Ascending aorta (tissue), 2 donors: ENCODE results near the gene ZNF423. TPM values are rescaled to one million over a fixed set of nuclear protein-coding genes. Genes with fewer than 3 reads are reported as not detected.

Source experiments
- DNase-seq, 2 donors: peaks; one replicate each; pipeline ENCODE4 v3.0.0-alpha.2; 2019; ENCODE audit warnings: low spot score in 2 of 2
- H3K27ac ChIP-seq, 2 donors: fragments of 200-600 bp; sonication (generic); one replicate each; pipeline ENCODE4 v1.5.1; 2016 to 2017; ENCODE audit warnings: mild to moderate bottlenecking in 1 of 2
- H3K27me3 ChIP-seq: fragments of 200-600 bp; sonication (generic); one replicate; pipeline ENCODE4 v1.5.1; 2017
- H3K36me3 ChIP-seq, 2 donors: fragments of 200-600 bp; sonication (generic); one replicate each; pipeline ENCODE4 v1.5.1; 2016
- H3K4me1 ChIP-seq, 2 donors: fragments of 200-600 bp; sonication (generic); one replicate each; pipeline ENCODE4 v1.5.1; 2016 to 2017; ENCODE audit warnings: mild to moderate bottlenecking in 1 of 2
- H3K4me3 ChIP-seq, 2 donors: fragments of 200-600 bp; sonication (generic); one replicate each; pipeline ENCODE4 v1.5.1; 2016 to 2017; ENCODE audit warnings: mild to moderate bottlenecking in 1 of 2
- H3K9me3 ChIP-seq, 2 donors: fragments of 200-600 bp; sonication (generic); one replicate each; pipeline ENCODE4 v1.5.1; 2016
- intact Hi-C: fragments of 100-400 bp; cut with DNase I; formaldehyde crosslinking; loops from one replicate; pipeline ENCODE4 v1.15.1; 2023
- total RNA-seq: library from RNA; depleted of rRNA; stranded (reverse); fragments of >200 nt; gene quantifications from one replicate; pipeline ENCODE4 v1.1.0, GENCODE V29; 2016
- TF ChIP-seq, protein P1 (sequence below), 3 experiments: fragments of 200-600 bp in 2 of 3; fragments of 450-650 bp in 1 of 3; sonication (generic) in 2 of 3; IDR thresholded peaks; one replicate each; pipeline ENCODE4 v1.5.1; 2016 to 2019; ENCODE audit warnings: antibody characterized with exemption in 3 of 3, mild to moderate bottlenecking in 1 of 3, moderate library complexity in 1 of 3

The ZNF423 gene
- total RNA-seq, 1 donor from 2014 or later, result 42.9 TPM

DNA sequence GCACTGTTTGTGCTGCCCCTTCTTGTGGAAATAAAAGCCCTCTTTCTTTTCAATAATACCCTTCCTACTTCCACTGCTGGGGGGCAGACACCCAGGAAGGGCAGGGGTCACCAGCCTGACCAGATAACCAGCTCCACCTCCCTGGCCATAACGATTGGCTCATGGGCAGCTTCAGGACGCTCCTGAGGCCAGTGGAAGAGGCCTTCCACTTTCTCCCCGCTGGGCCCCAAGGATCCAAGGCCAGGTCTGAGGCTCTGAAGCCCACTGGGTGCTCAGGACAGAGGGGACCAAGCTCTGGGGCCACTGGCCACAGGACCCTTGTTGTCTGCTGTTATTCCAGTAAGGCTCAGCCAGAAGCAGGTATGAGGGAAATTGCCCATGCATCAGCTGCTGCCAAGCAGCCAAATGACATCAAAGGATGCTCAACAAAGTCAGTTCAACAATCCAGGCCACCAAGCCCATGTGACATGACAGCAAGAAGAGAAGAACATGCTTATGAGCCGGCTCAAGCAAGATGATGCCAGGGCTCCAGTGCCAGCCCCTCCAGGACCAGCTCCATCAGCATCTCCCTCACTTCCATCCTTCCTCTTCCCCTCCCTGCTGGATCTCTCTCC lies 238.8 kb downstream of the ZNF423 start:
- TF ChIP-seq, protein P1, sequence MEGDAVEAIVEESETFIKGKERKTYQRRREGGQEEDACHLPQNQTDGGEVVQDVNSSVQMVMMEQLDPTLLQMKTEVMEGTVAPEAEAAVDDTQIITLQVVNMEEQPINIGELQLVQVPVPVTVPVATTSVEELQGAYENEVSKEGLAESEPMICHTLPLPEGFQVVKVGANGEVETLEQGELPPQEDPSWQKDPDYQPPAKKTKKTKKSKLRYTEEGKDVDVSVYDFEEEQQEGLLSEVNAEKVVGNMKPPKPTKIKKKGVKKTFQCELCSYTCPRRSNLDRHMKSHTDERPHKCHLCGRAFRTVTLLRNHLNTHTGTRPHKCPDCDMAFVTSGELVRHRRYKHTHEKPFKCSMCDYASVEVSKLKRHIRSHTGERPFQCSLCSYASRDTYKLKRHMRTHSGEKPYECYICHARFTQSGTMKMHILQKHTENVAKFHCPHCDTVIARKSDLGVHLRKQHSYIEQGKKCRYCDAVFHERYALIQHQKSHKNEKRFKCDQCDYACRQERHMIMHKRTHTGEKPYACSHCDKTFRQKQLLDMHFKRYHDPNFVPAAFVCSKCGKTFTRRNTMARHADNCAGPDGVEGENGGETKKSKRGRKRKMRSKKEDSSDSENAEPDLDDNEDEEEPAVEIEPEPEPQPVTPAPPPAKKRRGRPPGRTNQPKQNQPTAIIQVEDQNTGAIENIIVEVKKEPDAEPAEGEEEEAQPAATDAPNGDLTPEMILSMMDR (IDR thresholded peaks at IDR 0.05), result no peak
- DNase-seq, result peak in 1 of 2 donors; percentile 46
- intact Hi-C loops, result no loop called here
- Histone ChIP-seq H3K27me3 (no peaks in the 10 kb centered on the region), H3K27ac (no peak overlapping the region), H3K9me3 (no peaks in the 10 kb centered on the region), H3K36me3 (no peaks in the 10 kb centered on the region), H3K4me3 (no peak overlapping the region), H3K4me1 (peaks cover 7 to 26% of the 10 kb centered on the region in 2 donors)

DNA sequence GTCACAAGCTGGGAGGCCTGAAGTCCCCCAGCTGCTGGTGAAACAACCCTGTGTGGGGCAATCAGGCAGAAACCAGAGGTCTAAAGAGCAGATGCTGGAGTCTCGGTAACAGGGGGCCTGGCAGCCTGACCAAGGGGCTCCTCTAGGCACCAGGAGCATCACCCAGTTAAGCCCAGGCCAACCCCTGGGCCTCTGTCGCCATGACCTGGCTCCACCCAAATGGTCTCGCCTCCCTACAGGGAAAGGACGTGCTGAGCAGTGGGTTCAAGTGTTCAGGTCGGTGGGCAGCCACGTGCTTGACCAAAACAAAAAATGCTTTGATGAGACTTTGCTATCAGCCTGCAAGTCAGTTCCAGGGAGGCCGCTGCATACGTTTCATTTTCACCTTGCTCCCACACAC lies 240.3 kb downstream of the ZNF423 start:
- H3K9me3 ChIP-seq, result no peaks in the 10 kb centered on the region
- DNase-seq, result peak in 1 of 2 donors; percentile 44
- no peak overlapping the region for H3K4me3 ChIP-seq
- TF ChIP-seq, protein P1 (IDR thresholded peaks at IDR 0.05), result no peak
- H3K27me3 ChIP-seq, result no peaks in the 10 kb centered on the region
- peaks cover 7 to 19% of the 10 kb centered on the region in 2 donors for H3K4me1 ChIP-seq
- intact Hi-C loops, result no loop called here
- H3K36me3 ChIP-seq, result no peaks in the 10 kb centered on the region
- H3K27ac ChIP-seq, result no peak overlapping the region

- H3K4me3 ChIP-seq, result no peak overlapping the region
- H3K27me3 ChIP-seq, result no peaks in the 10 kb centered on the region
- H3K36me3 ChIP-seq, result no peaks in the 10 kb centered on the region
- H3K4me1 ChIP-seq, result no peaks in the 10 kb centered on the region
- intact Hi-C loops, result no loop called here
- H3K27ac ChIP-seq, result no peak overlapping the region
- TF ChIP-seq, protein P1 (IDR thresholded peaks at IDR 0.05), result no peak
- DNase-seq, result no peak
- H3K9me3 ChIP-seq, result no peaks in the 10 kb centered on the region
These were observed 244.9 kb downstream of the ZNF423 start for GRCh38 chr16:49610983-49611382.

DNA sequence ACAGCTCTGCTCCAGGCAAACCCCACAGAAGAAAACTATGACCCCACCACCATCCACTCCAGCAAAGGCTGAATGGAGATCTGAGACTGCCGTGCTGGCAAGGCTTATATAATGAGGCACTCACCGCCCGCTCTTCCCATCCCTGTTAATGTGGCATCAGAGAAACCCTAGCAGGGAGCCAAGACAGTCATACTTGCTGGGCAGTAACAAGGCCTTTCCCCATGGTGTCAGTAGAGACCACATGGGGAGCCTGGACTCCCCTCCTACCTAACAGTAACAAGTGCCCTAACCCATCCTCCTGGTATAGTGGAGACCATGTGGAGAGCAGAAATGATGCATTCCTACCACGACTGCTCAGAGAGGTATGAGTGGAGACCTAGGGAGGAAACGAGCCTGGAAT lies 247.1 kb downstream of the ZNF423 start:
- no peak overlapping the region for H3K4me3 ChIP-seq
- TF ChIP-seq, protein P1 (IDR thresholded peaks at IDR 0.05), result peak in 2 of 3 experiments; percentile 18 to 56
- intact Hi-C loops, result loop anchor here (5.0 kb wide), 1 partner anchor 269 kb away; no protein-coding TSS in a partner anchor
- no peaks in the 10 kb centered on the region for H3K4me1 ChIP-seq
- no peaks in the 10 kb centered on the region for H3K36me3 ChIP-seq
- peak in 1 of 2 donors; percentile 63 for DNase-seq
- H3K9me3 ChIP-seq, result no peaks in the 10 kb centered on the region
- no peaks in the 10 kb centered on the region for H3K27me3 ChIP-seq
- H3K27ac ChIP-seq, result no peak overlapping the region

DNA sequence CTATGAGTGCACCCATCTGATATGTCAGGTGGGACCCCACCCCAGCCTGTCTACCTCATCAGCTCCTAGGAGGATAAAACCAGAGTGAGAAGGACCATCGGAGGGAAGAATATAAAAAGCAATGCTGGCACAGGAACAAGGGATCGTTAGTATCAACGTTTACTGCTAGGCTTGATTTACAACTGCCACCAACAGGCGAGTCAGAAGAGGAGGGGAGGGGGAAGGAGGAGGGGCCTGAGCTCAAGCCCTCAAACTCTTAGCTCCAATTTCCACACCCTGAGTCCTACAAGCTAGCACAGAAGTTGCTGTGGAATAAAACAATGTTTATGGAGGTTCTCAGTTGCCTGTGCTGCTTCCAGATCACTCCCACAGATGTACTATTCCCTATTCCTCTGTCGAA lies 247.8 kb downstream of the ZNF423 start:
- TF ChIP-seq, protein P1 (IDR thresholded peaks at IDR 0.05), result no peak
- DNase-seq, result peak in 1 of 2 donors; percentile 43
- Histone ChIP-seq H3K4me3 (no peak overlapping the region), H3K36me3 (no peaks in the 10 kb centered on the region), H3K9me3 (no peaks in the 10 kb centered on the region), H3K27ac (no peak overlapping the region), H3K27me3 (no peaks in the 10 kb centered on the region), H3K4me1 (no peaks in the 10 kb centered on the region)
- intact Hi-C loops, result loop anchor here (5.0 kb wide), 1 partner anchor 269 kb away; no protein-coding TSS in a partner anchor
